Stomach (tissue), 9 donors: ENCODE data around the gene PTPRT. TPM values are rescaled to one million over a fixed set of nuclear protein-coding genes. Genes with fewer than 3 reads are reported as not detected.

Experiments used
- DNase-seq, 2 donors: peaks; one replicate each; pipeline versions ENCODE4 v3.0.0 to v3.0.0-alpha.2; 2013 to 2019
- H3K27ac ChIP-seq, 5 donors: fragments of 200-600 bp in 4 of 5; sonication (generic) in 4 of 5; one replicate each; pipeline ENCODE4 v1.5.1; 2013 to 2019; ENCODE audit warnings: mild to moderate bottlenecking in 1 of 5, moderate library complexity in 1 of 5
- H3K27me3 ChIP-seq, 3 donors: fragments of 200-600 bp; sonication (generic); one replicate each; pipeline ENCODE4 v1.5.1; 2017 to 2019; ENCODE audit warnings: mixed run types in 1 of 3
- H3K36me3 ChIP-seq, 4 donors: fragments of 200-600 bp; sonication (generic); 1 replicate in 3 of 4; 2 replicates in 1 of 4; pipeline ENCODE4 v1.5.1; 2016 to 2019
- H3K4me1 ChIP-seq, 4 donors: fragments of 200-600 bp; sonication (generic); one replicate each; pipeline ENCODE4 v1.5.1; 2016 to 2019
- H3K4me3 ChIP-seq, 4 donors: fragments of 200-600 bp; sonication (generic) in 3 of 4; one replicate each; pipeline ENCODE4 v1.5.1; 2016 to 2019; ENCODE audit warnings: mild to moderate bottlenecking in 1 of 4
- H3K9me3 ChIP-seq, 4 donors: fragments of 200-600 bp; sonication (generic); one replicate each; pipeline ENCODE4 v1.5.1; 2016 to 2019
- CTCF ChIP-seq, 7 experiments: fragments of 450-650 bp in 4 of 7; fragments of 200-600 bp in 3 of 7; sonication (generic) in 3 of 7; IDR thresholded peaks; one replicate each; pipeline ENCODE4 v1.5.1; 2016 to 2019; ENCODE audit warnings: antibody characterized with exemption in 7 of 7, control low read depth in 2 of 7, mild to moderate bottlenecking in 1 of 7
- EP300 ChIP-seq: sonication (generic); formaldehyde crosslinking; IDR thresholded peaks from one replicate; pipeline ENCODE4 v1.6.1; 2017; ENCODE audit warnings: antibody characterized with exemption
- POLR2A ChIP-seq, 4 donors: fragments of 450-650 bp; IDR thresholded peaks; one replicate each; pipeline ENCODE4 v1.6.1; 2016; ENCODE audit warnings: antibody characterized with exemption in 4 of 4, control low read depth in 2 of 4, mild to moderate bottlenecking in 1 of 4, moderate library complexity in 1 of 4
- POLR2AphosphoS5 ChIP-seq, 3 donors: sonication (generic); formaldehyde crosslinking; IDR thresholded peaks; one replicate each; pipeline ENCODE4 v1.6.1; 2016; ENCODE audit warnings: antibody characterized with exemption in 3 of 3
- WGBS, 5 donors: extraction: QIAGEN DNeasy Blood & Tissue Kit in 3 of 5; methylation state at CpG; one replicate each; pipeline versions ENCODE4 v1.1.5 to v1.1.7; 2013 to 2018; 5-methylcytosine and 5-hydroxymethylcytosine counted together
- intact Hi-C: fragments of 100-400 bp; cut with DNase I; formaldehyde crosslinking; loops from one replicate; pipeline ENCODE4 v1.15.1; 2023; ENCODE audit warnings: low total_unique reads
- polyA plus RNA-seq, 3 donors: library from polyadenylated mRNA; stranded (reverse); fragments of 200-250 nt; gene quantifications; one replicate each; pipeline ENCODE4 v1.2.3, GENCODE V29; 2013
- total RNA-seq, 5 donors: library from RNA; depleted of rRNA; stranded (reverse); fragments of >200 nt; gene quantifications; one replicate each; pipeline versions ENCODE4 v1.1.0 to v1.2.3, GENCODE V29; 2014 to 2016
- donor health status: healthy with polysubstance abuse.
- donor health status: Bipolar disorder and iron deficiency.
- donor health status: healthy.

The PTPRT gene
- total and polyA plus RNA-seq, 8 donors: 0.05 to 11.6 (median 1.7) TPM; not detected in 2

GRCh38 chr20:42179768-42180167 lies 1009.9 kb downstream of the PTPRT start:
- peak in 1 of 2 donors; percentile 44 for DNase-seq
- H3K4me1 ChIP-seq: no peaks in the 10 kb centered on the region
- no peak overlapping the region for H3K4me3 ChIP-seq
- WGBS, 5 donors: 28 to 34% (median 30%) methylated on average over 4 of the region's 4 CpGs
- intact Hi-C loops: no loop called here
- no peak overlapping the region for H3K27ac ChIP-seq
- no peaks in the 10 kb centered on the region for H3K36me3 ChIP-seq
- H3K9me3 ChIP-seq: no peaks in the 10 kb centered on the region
- no peak for TF ChIP-seq CTCF (IDR thresholded peaks at IDR 0.05)
- TF ChIP-seq EP300: no peak
- no peak for TF ChIP-seq POLR2AphosphoS5 (IDR thresholded peaks at IDR 0.05)
- no peak for TF ChIP-seq POLR2A (IDR thresholded peaks at IDR 0.05)
- peaks cover 0 to 8% (median 0%) of the 10 kb centered on the region in 3 donors for H3K27me3 ChIP-seq

GRCh38 chr20:42173440-42173839 lies 1016.3 kb downstream of the PTPRT start:
- Histone ChIP-seq H3K4me1 (no peaks in the 10 kb centered on the region), H3K27me3 (peaks cover 0 to 8% (median 0%) of the 10 kb centered on the region in 3 donors), H3K4me3 (no peak overlapping the region), H3K27ac (no peak overlapping the region), H3K9me3 (no peaks in the 10 kb centered on the region), H3K36me3 (no peaks in the 10 kb centered on the region)
- peak in 1 of 2 donors; percentile 16 for DNase-seq
- TF ChIP-seq POLR2AphosphoS5 (IDR thresholded peaks at IDR 0.05) (no peak), EP300 (no peak), CTCF (IDR thresholded peaks at IDR 0.05) (no peak), POLR2A (IDR thresholded peaks at IDR 0.05) (no peak)
- intact Hi-C loops: no loop called here
- 10 to 24% (median 14%) methylated on average over 2 of the region's 2 CpGs for WGBS, 5 donors

GRCh38 chr20:42164121-42164890 lies 1025.4 kb downstream of the PTPRT start:
- no peak overlapping the region for H3K27ac ChIP-seq
- TF ChIP-seq CTCF (IDR thresholded peaks at IDR 0.05) (no peak), POLR2AphosphoS5 (IDR thresholded peaks at IDR 0.05) (no peak), EP300 (no peak)
- DNase-seq: no peak
- H3K36me3 ChIP-seq: no peaks in the 10 kb centered on the region
- H3K9me3 ChIP-seq: no peaks in the 10 kb centered on the region
- H3K4me1 ChIP-seq: no peaks in the 10 kb centered on the region
- intact Hi-C loops: no loop called here
- 68 to 76% (median 72%) methylated on average over 7 of the region's 7 CpGs for WGBS, 5 donors
- H3K4me3 ChIP-seq: no peak overlapping the region
- peaks cover 0 to 9% (median 0%) of the 10 kb centered on the region in 3 donors for H3K27me3 ChIP-seq

- TF ChIP-seq POLR2A (IDR thresholded peaks at IDR 0.05) (no peak), EP300 (no peak), POLR2AphosphoS5 (IDR thresholded peaks at IDR 0.05) (no peak), CTCF (IDR thresholded peaks at IDR 0.05) (no peak)
- Histone ChIP-seq H3K27ac (no peak overlapping the region), H3K4me1 (no peaks in the 10 kb centered on the region), H3K9me3 (no peaks in the 10 kb centered on the region), H3K4me3 (no peak overlapping the region), H3K36me3 (no peaks in the 10 kb centered on the region), H3K27me3 (peaks cover 0 to 9% (median 0%) of the 10 kb centered on the region in 3 donors)
- DNase-seq: no peak
- intact Hi-C loops: no loop called here
- WGBS, 5 donors: 78 to 83% (median 82%) methylated on average over 14 of the region's 14 CpGs
Observed at GRCh38 chr20:42161228-42161829, 1028.4 kb downstream of the PTPRT start.
